NCI-H2081 (cell line): ENCODE measurements around the gene TRPM2.

Source experiments
- DNase-seq, 2 experiments: peaks; one replicate each; lab custom pipeline; 2025; lab: John Stamatoyannopoulos, UW

Gene TRPM2

GRCh38 chr21:44322621-44323325, 30.6 kb upstream of the TRPM2 start:
- no peak for DNase-seq

DNA sequence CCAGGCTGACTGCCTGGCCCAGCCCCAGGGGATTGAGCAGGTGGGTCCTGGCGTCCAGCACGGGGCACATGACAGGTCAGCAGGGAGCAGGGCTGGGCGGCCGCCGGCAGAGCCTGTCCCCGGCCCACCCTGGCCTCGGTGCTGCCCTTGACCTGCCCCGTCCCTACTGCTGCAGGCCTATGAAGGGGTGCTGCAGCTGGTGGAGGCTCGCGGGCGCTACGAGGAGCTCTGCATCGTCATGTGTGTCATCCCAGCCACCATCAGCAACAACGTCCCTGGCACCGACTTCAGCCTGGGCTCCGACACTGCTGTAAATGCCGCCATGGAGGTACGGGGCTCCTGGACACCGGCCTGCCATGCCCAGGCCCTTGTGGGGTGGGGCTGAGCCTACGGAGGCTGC, 29.8 kb upstream of the TRPM2 start:
- DNase-seq: no peak

- DNase-seq: no peak
These were observed 29.1 kb upstream of the TRPM2 start for GRCh38 chr21:44324106-44324853.

- no peak for DNase-seq
These were observed 28.6 kb upstream of the TRPM2 start for GRCh38 chr21:44324854-44325107.

DNA sequence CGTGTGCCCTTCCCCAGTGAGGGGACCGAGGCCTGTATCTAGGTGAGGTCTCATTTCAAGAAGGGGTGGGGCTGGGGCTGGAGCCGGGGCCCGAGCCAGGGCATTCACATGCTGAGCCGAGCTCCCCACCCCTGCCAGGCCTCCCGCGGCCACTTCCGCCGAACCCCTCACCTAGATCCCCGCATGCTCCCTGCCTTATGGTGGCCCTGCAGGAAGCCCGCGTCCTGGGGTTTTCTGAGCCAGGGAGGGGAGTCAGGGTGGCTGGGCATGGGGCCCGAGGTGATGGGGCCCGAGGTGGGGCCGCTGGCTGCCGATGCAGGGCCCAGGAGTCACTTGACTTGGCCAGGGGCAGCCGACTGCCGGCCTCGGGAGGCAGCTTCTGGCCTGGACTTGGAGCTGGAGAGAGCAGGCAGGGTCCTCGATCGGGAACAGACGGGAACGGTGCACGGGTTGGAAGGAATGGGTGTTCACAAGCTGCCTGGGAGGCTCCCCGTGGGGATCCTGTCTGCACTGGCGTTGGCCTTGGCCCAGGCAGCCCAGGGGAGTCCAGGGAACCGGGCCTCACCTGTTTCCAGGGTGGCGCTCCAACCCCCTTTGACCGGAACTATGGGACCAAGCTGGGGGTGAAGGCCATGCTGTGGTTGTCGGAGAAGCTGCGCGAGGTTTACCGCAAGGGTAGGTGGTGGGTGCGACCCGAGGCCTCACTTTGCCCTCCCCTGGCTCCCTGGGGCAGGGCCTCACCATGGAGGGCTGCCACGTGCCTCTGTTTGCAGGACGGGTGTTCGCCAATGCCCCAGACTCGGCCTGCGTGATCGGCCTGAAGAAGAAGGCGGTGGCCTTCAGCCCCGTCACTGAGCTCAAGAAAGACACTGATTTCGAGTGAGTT, 27.8 kb upstream of the TRPM2 start:
- DNase-seq: no peak

- no peak for DNase-seq
These were observed 27.2 kb upstream of the TRPM2 start for GRCh38 chr21:44326272-44326647.

GRCh38 chr21:44326716-44327602, 26.5 kb upstream of the TRPM2 start:
- DNase-seq: no peak

DNA sequence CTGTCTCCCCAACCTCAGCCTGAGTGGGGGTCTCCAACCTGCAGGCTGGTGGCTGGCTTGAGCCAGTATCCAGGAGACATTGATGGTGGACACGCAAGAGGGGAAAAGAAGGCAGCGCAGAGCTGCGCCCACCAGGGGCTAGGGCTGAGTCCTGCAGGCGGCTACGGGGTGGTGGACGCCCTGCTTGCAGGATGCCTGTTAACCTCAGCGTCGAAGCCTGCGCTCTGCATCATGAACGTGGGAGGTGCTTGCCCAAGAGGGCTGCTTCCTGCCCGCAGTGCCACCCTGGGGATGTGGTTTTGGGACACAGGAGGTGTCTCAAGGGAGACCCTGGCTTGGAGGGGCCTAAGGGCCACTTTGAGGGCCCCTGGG, 25.8 kb upstream of the TRPM2 start:
- DNase-seq: no peak

GRCh38 chr21:44328242-44328895, 25.1 kb upstream of the TRPM2 start:
- DNase-seq: no peak

DNA sequence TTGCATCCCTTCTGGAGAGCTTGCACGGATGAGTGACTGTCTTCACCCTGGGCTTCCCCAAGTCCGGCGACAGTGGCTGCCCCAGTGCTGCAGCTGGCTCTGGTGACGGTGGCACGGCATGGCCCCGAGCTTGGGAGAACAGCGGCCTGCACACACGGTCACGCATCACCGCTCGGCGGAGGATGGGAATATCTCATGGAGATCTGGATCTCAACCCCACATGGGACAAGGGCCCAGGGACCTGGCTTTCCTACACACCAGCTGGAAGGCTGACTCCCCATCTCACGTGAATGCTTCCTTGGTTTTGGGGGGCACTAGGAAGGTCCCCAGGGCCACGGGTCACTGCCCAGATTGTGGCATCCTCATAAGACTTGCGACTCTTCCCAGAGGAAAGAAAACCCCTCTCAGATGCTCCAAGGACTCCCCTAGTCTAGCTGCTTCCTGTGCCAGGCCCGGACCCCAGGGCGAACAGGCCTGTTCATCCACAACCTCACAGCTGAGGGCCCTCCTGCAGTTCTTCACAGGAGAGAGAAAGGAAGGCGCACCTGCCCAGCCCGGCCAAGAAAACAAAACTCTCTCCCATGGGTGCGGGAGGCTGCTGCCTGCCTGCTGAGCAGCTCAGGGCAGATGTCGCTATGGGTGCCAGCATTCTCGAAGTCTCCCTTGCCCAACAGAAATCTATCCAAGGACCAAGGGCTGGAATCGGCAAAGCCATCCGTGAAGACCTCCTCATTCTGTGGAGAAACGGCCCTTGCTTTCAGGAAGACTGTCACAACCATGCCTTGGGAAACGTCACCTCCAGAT, 24.1 kb upstream of the TRPM2 start:
- no peak for DNase-seq

- no peak for DNase-seq
These were observed 23.3 kb upstream of the TRPM2 start for GRCh38 chr21:44329971-44330681.

DNA sequence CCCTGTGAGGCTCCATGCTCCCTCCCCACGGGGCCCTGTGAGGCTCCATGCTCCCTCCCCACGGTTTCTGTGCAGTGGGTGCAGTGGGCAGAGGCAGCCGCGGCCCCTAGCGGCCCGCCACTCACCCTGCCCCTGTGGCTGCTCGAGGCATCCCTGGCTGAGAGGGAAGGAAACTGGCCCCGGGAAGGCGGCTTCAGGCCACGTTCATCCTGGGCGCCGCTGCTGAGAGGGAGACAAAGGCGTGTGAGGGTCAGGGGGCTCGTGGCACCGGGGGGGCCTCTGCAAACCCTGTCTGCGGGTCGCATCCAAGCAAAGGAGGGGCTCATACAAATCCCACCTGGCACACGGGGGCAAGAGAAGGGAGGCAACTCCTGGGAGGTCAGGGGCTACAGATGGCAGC, 22.7 kb upstream of the TRPM2 start:
- no peak for DNase-seq

DNA sequence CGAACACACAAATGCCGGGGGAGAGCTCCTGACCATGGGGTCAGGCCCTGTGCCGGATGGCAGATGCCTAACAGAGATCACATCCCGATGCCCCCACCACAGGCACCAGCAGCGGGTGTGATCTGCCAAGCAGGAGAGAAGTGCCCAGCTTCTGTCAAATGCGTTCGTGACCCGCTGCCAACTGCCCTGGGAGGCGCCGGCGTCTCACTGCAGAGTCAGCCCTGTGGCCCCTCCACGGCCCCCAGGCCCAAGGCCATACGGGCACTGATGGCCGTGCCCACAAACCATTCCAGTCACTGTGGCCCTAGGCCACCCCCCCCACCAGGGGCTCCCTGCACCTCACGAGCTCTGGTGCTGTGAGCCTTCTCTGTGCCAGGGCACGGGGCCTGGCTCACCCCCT, 22.2 kb upstream of the TRPM2 start:
- no peak for DNase-seq

GRCh38 chr21:44331650-44332307, 21.6 kb upstream of the TRPM2 start:
- no peak for DNase-seq

DNA sequence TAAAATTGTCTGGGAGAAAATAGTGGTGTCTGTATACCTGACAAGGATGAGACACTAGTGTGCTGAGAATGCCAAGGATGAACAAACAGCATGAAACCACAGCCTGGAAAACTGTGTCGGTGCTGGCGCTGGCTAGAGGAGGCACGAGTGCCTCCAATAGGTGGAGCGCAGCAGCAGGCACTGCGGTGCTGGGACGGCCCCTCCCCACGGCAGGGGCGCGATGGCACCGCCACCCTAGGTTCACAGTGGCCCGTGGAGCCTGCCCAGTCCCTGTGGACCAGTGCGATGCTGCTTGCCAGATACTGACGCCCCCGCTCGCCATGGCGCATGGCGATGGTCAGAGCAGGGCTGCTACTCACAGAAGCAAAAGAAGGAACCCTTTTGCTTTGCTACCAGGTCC, 21.0 kb upstream of the TRPM2 start:
- DNase-seq: no peak

- no peak for DNase-seq
These were observed 20.5 kb upstream of the TRPM2 start for GRCh38 chr21:44332965-44333364.

DNA sequence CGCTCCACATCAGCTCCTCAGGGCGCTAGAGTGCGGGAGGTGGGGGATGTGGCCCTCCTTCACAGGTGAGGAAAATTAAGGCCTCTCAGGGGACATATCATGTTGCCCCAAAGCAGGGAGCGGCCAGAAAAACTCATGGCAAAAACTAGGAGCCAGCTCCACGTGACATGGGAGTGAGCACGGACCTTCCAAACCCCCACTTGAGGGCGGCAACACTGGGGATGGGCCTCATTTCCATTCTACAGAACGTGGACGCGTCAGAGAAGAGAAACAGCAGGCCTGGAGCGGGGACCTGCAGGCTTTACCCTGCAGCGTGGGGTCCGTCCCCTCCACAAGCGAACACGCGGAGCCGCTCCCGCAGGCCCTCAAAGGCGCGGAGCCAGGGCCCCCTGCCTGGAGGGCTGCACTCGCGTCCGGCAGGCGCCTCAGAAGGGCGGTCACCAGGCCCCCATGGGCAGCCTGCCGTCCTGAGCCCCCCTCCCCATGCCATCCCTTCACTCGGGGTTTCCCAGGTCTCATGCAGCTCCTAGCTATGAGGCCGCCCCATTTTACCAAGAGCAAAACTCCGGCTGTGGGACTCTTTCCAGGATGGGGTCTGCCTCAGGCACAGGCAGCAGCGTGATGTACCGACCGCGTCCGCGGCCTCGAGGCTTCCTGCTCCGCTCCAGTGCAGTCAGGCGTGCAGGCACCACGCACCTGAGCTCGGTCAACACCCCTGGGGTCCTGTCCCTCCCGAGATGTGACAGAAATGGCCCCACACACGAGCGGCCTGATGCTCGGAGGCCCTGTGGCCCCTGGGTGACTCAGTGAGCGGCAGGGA, 19.7 kb upstream of the TRPM2 start:
- no peak for DNase-seq

DNA sequence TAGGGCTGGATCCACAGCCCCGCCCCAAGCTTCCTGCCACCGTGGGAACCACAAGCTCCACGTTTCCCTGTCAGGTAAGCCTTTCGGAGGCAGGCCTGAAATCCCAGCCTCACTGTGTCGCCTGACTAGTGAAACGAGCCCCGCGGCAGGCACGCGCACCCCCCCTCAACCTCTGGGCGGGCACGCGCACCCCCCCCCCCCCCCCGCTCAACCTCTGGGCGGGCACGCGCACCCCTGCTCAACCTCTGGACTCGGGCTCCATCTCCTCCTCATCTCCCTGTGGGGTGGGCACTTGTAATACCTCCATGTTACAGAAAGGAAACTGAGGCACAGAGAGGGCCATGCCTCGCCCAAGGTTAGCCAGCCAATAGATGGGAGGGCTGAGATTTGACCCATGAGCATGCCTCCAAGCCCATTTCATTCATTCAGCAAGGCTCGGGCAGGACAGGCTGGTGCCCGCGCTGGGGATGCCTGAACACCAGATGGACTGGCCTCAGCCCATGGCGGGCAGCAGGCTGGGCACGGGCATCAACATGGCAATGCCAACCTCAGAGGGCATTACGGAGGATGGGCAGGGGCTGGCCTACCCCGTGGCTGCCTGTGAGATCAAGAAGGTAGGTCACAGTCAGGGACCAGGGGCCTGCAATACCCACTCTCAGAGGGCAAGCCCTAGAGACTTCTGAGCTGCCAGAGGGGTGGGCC, 18.9 kb upstream of the TRPM2 start:
- DNase-seq: no peak
